Measurements from ENCODE around the gene EHMT1.

DNA sequence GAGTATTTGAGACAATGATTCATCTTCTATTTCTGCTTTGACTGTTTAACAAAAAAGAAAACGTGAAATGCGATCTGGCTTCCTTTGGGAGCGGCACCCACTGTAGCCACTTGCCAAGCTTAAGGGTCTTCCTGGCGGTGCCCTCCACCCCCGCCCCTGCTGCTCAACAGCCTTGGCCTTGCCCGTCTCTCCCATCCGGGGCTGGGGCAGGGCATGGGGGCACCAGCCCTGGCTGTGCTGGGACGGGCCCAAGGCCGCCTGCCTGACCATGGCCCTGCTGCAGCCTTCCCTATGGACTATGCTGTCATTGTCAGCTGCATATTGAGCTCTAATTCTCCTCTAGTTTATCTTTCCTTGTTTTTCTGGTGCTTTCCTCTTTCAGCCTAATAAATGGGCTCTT lies 143.0 kb downstream of the EHMT1 start:
- no peak for TF ChIP-seq POLR2AphosphoS5 (IDR thresholded peaks at IDR 0.05; ENCODE audit: low read depth)
- TF ChIP-seq, protein P1, sequence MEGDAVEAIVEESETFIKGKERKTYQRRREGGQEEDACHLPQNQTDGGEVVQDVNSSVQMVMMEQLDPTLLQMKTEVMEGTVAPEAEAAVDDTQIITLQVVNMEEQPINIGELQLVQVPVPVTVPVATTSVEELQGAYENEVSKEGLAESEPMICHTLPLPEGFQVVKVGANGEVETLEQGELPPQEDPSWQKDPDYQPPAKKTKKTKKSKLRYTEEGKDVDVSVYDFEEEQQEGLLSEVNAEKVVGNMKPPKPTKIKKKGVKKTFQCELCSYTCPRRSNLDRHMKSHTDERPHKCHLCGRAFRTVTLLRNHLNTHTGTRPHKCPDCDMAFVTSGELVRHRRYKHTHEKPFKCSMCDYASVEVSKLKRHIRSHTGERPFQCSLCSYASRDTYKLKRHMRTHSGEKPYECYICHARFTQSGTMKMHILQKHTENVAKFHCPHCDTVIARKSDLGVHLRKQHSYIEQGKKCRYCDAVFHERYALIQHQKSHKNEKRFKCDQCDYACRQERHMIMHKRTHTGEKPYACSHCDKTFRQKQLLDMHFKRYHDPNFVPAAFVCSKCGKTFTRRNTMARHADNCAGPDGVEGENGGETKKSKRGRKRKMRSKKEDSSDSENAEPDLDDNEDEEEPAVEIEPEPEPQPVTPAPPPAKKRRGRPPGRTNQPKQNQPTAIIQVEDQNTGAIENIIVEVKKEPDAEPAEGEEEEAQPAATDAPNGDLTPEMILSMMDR (IDR thresholded peaks at IDR 0.05; ENCODE audit: insufficient read depth, low read length), result no peak
